Islet of Langerhans (tissue), 1 donor: ENCODE results near the gene FBXO5.
"Not testable (repeated sequence)": the region's sequence is repeated elsewhere in the genome, so short reads cannot be mapped to it uniquely, and the experiment has no call there.

Experiments used
- FAIRE-seq: peaks from one replicate; lab custom pipeline; 2011; peaks lifted over from hg19 to GRCh38; lab: Jason Lieb, UNC

The FBXO5 gene, protein sequence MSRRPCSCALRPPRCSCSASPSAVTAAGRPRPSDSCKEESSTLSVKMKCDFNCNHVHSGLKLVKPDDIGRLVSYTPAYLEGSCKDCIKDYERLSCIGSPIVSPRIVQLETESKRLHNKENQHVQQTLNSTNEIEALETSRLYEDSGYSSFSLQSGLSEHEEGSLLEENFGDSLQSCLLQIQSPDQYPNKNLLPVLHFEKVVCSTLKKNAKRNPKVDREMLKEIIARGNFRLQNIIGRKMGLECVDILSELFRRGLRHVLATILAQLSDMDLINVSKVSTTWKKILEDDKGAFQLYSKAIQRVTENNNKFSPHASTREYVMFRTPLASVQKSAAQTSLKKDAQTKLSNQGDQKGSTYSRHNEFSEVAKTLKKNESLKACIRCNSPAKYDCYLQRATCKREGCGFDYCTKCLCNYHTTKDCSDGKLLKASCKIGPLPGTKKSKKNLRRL

DNA sequence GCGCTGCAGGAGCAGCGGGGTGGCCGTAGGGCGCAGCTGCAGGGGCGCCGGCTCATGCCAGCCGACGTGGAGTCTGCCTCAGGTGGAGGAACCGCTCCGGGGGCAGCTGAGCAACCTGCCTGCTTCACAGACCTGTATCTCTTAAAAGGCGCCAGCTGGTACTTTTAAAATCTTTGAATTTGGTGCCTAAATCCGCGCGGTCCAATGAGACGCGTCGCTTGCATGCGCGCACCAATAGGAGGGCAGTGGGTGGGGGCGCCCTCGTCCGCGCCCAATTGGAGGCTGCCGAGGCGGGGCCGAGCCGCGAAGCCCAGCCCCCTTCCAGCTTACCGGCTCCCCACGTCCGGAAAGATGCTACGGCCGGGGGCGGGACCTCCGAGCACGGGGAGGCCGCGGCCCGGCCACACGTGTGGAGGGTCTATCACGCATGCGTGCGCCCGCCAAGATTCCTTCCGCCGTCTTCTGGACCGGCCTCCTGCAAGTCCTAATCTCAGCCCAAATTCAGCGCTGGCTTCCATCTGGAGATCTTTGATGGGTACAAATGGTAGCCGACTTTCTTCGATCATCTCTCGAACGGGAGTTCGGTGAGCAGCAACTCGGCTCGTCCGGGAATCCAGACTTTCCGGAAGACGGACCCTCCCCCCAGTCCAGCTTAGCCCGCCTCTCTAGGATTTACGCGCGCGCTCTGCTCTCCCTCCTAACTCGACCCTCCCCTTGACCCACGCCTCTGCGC, at the start of gene FBXO5:
FBXO5 (minus strand) TSS at position 138 of the 733 bp plus-strand sequence; CDS start at position 56, 82 bp downstream.
- peak; percentile 43 for FAIRE-seq

DNA sequence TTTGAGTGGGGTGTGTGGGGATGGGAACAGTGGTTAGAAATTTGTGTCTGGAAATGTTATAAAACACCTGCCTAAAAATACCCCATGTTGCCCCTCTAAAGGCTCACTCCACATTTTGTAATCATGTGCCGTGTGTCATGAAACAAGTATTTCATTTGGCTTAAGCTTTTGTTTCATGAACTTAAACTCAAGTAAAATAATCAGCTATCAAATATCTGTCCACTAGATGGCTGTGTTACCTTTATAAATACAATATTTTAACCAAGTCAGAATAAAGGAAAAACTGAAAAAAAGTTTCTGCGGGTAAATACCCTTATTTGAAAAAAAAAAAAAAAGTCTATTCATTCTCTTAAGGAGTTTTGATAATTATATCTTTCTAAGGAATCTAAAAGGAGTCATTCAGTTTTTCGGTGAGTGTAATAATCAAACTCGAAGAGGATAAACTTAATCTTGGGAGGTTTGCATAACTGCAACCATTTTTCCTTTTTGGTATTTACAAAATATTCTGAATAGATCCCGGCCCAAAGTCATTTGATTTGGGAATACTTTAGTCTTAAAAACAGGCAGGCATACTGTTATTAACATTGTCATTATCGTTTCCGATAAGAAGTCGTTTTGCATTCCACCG, 49.5 kb upstream of the FBXO5 start:
- peak; percentile 99 for FAIRE-seq

DNA sequence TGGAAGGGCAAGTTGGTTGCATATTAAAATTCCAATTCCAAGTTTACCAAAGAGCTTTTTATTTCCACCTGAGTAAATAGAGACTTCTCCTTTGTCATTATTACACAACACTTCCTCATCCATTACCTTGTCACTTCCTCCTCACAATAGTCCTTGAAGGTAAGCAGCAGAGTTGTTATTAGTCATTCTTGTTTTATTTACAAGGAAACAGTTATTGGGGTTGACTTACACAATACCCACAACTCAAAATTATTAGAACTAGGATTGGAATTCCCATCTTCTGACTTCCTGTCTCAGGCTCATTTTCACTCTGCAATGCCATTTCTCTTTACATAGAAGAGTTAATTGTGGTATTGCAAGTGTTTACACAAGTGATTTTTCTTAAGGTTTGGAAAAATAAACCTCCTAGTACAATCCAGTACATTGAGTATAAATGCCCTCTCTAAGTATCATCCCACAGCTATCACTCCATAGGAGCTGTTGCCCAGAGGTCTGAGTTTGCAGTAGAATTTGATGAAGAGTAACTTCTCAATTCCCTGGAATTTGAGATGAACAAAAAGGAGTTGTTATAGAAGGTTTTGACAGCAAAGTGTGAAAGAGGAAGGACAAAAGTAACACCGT, 48.6 kb upstream of the FBXO5 start:
- FAIRE-seq = no peak

DNA sequence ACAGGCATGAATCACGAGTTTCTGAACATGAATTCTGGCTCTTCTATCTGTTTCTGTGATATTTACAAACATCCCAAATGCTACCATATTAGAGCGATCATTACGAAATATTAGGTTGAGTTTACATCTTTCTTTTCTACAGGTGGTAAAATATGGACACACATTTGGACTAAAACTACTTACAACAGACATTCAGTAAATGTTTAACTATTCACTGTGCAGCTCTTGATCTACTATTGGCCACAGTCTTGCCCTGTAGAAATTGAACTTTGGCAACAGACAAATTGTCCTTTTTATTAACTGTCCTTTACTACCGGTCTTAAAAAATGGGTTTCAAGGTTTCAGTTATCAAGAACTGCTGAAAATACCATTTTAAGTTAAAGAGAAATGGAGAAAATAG, 46.1 kb upstream of the FBXO5 start:
- no peak for FAIRE-seq

DNA sequence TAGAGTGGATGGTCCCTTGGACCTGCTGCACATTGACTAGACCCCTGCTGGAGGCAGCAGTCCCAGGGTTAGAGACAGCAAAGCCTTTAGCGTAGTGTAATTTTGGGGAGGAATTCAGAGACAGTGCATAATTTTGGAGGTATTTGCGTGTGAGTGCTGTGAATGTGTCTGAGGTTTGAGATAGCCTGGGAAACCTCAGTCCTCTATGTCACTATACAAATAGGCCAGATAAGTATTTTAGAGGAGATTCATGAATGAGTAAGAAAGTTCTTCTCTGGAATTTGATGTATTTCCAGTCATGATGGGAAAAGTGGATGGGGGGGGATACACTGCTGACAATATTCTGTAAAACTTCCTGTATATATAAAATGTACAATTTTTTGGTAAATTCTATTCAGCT, 45.4 kb upstream of the FBXO5 start:
- FAIRE-seq = no peak

DNA sequence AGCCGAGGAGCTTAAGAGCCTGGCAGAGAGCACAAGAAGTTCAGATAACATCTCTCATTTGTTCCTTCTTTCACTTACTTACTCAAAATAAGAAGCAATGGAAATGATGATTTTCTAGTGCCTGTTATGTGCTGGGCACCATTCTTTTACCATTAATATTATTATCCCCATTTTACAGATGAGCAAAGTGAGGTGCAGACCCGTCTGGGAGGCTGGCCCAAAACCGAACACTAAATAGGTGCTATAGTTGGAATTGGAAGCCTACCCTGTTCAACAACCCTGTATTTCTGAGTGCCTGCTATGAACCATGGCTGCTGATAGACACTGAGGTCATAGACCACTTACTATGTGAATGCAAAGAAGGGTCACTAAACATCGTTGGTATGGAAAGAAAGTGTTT, 44.6 kb upstream of the FBXO5 start:
- no peak for FAIRE-seq

DNA sequence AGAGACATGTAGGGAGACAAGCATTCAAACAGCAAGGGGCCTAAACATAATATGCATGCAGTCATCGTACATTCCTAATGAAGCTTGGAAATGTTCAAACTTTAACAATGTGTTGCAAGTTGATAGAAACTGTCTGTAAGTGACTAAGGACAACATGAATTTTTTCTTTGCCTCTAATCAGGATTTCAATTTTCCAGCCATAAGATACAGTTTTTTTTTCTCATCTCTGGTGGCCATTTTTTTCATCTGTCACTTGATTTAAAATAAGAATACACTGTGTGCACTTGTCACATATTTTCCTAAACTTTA, 41.8 kb upstream of the FBXO5 start:
- no peak for FAIRE-seq

DNA sequence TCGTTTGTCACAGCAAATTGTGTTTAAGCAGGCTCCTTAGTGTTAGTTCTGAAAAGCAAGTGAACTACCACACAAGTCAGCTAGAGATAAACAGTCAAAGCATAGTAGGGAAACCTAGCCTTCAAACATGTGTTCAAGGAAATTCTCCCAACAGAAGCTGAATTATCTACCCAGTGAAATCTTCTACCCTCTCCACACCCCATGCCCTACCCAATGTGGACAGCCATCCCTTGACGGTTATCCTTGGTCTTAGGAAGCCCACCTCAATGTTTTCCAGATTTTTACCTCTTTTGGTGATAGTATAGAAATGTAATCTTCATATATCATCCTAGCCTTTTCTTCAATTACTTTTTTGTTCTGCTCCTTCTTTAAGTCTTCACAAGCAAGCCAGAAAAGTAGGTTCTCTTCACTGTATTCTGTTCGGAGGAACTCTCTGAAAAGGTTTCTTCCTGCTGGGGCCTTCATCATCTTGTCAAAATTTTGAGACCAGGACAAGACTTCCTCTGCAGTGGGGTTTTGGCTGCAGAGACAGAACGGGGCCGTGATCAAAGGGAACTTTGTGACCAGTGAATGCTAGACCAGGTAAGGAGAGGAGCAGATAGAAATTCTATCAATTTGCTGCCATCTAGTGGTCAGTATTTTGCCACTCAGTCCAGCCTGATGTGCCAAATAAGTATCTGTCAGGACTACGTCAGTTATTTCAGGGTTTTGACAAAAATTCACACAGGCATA, 41.3 kb upstream of the FBXO5 start:
- FAIRE-seq = peak; percentile 82

DNA sequence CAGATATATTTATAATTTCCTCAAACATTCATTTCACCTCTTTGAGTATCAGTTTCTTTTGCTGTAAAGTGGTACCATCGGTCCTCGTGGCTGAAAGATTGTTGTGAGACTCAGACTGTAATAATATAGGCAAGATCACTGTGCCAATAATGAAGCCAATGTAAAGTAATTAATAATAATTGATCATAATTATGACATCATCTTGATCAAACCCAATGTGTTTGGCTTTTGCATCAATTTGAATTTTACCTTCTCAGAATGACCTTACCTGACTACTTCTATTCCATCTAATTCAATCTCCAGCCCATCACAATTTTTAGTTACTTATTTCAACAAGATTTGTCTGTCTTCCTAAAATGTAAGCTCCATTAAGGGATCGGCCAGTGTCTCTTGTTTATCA, 35.5 kb upstream of the FBXO5 start:
- FAIRE-seq = no peak

DNA sequence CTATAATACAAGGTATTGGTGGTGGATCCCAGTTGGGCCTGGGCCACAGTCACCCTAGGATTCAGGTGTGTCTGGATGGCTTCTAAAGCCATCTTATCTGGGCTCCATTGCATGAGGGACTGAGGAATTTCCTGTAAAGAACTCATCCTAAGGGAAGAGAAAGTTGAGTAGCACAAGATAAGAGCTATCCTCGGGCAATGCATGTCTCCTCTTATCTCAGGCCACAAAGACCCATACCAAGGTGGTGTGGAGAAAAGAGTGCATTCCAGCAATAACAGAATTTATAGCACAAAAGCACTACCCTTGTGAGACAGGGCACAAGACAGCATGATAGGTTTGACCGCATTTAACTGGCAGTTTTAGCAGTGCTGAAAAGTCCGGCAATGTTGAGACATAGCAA, 34.0 kb upstream of the FBXO5 start:
- no peak for FAIRE-seq

DNA sequence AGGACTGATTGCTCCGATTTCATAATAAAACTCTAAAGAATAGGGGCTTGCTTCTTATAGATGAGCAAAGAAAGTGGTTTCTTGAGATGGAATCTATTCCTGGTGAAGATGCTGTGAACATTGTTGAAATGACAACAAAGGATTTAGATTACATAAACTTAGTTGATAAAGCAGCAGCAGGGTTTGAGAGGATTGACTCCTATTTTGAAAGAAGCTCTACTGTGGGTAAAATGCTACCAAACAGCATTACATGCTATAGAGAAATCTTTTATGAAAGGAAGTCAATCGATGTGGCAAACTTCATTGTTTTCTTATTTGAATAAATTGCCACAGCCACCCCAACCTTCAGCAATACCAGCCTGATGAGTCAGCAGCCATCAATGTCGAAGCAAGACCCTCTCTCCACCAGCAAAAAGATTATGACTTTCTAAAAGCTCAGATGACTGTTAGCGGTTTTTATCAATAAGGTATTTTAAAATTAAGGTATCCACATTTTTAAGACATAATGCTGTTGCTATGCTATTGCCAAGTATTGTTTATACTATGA, 32.3 kb upstream of the FBXO5 start:
- FAIRE-seq = no peak

DNA sequence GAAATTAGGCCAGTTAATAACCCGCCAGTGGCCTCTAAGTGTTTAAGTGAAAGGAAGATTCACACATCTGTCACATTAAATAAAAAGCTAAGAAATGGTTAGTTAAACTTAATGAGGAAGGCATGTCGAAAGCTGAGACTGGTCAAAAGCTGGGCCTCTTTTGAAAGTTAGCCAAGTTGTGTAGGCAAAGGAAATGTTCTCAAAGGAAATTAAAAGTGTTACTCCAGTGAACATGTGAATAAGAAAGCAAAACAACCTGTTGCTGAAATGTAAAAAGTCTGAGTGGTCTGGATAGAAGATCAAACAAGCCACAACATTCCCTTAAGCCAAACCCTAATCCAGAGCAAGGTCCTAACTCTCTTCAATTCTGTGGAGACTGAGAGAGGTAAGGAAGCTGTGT, 30.6 kb upstream of the FBXO5 start:
- no peak for FAIRE-seq

DNA sequence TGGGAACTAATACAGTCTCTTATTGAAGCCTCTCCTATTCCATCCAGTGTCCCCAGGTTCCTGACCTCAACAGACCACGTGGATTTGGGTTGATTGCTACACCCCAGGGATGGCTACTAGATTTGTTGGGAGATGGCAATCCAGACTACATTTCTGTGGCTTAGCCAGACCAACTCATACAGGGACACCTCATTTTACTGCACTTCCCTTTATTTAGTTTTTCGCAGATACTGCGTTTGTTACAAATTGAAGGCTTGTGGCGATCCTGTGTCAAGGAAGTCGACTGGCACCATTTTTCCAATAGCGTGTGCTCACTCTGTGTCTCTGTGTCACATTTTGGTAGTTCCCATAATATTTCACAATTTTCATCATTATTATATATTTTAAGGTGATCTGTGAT, 30.0 kb upstream of the FBXO5 start:
- FAIRE-seq = no peak

DNA sequence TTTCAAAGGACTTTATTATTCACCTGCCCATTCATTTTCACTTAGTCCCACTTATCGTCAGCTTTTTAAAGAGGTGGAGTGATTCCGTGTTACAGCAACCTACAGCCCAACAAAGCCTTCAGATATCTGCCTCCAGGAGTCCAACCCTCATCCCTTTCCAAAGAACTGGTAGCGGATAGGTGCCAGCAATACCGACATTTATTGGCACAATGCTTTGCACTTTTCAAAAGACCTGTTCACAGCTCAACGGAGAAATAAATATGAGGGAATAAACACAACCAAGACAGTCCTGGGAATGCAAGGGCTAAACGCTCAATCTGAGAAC, 20.5 kb upstream of the FBXO5 start:
- FAIRE-seq = no peak

DNA sequence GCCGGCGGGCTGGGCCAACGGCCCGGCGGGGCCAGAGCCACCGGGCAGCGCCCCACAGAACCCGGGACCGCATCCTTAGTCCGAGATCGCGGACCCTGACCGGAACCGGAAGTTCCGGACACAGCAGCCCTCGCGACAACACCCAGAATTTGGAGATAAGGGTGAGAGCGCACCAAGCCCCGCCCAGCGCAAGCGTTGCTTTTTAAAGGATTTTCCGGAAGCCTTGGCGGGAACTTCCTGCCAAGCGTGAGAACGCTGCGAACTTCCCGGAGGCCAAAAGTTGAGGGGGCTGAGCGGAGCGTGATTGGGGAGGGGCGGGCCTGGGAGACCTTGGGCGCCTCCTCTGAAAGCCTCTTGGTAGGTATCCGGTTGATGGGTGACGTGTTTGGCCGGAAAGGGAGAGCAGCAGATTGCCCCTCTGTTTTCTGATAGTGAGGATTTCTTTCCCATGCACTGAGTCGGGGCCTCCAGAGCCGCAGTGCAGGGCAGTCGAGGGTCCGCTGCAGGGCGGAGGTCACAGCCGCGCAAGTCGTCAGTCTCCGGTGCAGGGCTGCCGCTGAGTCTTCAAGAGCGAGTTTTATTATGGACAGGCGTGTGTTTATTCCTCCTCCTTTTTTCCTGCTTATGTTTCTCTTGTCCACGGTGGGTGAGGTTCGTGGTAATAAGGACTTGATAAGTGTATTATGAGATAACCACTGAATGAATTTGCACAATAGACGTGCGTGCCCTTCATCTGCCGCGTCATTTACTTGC, 19.9 kb upstream of the FBXO5 start, which contains the start of gene MTRF1L:
MTRF1L (minus strand) TSS at position 97 of the 753 bp plus-strand sequence; CDS start at position 73, 24 bp downstream.
- FAIRE-seq = peak; percentile 73

DNA sequence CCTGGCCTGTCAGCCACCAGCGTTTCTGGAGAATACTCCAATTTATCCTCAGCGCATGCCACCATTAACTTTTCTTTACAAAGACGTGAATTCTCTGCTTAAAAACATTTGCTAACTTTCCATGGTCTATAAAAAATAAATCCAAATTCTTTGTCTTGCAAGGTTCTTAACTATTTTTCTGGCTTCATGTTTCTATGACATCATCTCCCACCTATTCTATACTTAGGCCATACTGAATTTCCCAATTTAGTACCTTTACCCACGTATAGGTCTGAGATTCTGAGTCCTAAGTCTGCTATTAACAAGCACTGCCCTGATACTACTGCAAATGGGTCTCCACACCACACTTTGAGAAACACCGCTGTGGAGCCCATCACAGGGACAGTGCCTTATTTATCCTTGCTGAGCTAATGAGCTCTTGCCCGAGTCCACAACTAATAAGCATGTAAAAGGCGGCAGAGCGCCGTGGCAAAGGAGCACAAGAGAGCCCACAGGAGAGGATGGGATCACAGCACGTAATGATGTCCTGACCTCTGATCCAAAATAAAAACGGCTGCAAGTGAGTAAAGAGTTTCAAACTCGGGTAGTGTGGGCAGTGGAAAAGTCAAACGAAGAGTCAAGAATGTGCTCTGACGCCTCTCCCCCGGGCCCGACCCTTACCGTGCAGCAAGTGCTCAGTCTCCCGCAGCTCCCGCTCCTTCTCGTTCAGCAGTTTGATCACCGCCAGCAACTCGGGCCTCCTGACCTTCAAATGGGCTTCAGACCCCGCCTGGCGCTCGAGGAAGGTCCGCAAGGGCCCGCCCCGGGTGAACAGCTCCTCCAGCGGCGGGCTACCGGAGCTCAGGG, 19.1 kb upstream of the FBXO5 start:
- FAIRE-seq = no peak

DNA sequence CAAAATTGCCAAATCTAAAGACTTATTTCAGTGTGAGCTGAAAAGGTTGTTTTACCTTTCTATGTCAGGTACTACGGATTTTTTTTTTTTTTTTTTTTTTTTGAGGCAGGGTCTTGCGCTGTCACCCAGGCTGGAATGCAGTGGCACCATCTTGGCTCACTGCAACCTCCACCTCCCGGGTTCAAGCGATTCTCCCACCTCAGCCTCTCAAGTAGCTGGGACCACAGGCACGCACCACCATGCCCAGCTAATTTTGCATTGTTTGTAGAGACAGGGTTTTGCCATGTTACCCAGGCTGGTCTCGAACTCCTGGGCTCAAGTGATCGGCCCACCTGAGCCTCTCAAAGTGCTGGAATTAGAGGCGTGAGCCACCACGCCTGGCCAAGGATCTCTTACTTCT, 17.9 kb upstream of the FBXO5 start:
- not testable (repeated sequence) for FAIRE-seq

DNA sequence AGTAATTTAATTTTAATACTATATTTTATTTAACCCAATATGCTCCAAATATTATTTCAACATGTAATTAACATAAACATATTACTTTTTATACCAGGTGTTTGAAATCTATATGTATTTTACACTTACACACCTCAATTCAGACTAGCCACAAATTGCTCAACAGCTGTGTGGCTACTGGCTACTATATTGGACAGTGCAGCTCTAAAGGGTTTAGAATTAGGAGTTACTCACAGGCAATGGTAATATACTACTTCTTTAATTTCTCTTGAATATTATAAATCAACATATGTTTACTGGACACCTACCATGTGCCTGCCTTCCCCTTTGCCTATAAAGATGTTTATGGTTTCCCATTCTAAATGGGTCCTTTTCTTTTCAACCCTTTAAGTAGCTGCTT, 17.4 kb upstream of the FBXO5 start:
- no peak for FAIRE-seq

DNA sequence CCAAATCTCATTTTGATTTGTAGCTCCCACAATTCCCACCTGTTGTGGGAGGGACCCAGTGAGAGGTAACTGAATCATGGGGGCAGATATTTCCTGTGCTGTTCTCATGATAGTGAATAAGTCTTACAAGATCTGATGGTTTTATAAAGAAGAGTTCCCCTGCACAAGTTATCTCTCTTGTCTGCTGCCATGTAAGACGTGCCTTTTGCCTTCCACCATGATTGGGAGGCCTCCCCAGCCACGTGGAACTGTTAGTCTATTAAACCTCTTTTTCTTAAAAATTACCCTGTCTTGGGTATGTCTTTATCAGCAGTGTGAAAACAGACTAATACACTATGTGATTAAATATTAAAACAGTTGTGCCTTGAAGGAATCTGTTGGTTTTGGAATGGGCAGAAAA, 16.7 kb upstream of the FBXO5 start:
- FAIRE-seq = not testable (repeated sequence)

DNA sequence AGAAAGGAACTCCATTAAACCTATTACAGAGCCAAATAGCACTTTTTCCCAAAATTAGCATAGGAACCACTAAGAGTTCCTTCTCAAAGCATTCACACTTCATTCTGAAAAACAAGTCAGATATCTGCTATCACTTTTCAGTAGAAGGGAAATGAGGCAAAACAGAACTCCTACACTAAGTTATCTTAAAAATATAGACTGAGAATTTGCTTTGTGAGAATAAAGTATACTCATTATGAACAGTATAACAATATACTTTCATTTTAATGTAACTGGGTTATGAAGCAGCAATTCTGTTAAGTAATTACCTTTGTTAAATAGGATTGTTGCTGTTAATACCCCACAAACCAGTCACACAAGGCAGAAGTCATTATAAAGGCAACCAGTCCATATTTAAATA, 11.0 kb upstream of the FBXO5 start:
- peak; percentile 86 for FAIRE-seq
